Kidney epithelial cell (primary cell): ENCODE results near the gene SRSF4. TPM values are rescaled to one million over a fixed set of nuclear protein-coding genes. Genes with fewer than 3 reads are reported as not detected.

ENCODE experiments used
- DNase-seq: peaks from one replicate; pipeline ENCODE4 v3.0.0-alpha.2; 2010; ENCODE audit warnings: low read depth
- H3K27me3 ChIP-seq: 2 replicates; pipeline ENCODE4 v1.6.0; 2011; ENCODE audit warnings: low read length; ENCODE audit not compliant: control insufficient read depth, insufficient read depth
- H3K36me3 ChIP-seq: 2 replicates; pipeline ENCODE4 v1.5.1; 2011; ENCODE audit warnings: low read length; ENCODE audit not compliant: control insufficient read depth, insufficient read depth
- H3K4me3 ChIP-seq: 2 replicates; pipeline ENCODE4 v1.5.1; 2011; ENCODE audit warnings: low read depth, mild to moderate bottlenecking, control low read depth, low read length
- total RNA-seq: library from RNA; depleted of rRNA; stranded (reverse); fragments of >200 nt; gene quantifications from 2 replicates; pipeline ENCODE4 v1.2.3, GENCODE V29; 2015
- TF ChIP-seq, protein P1 (sequence below): IDR thresholded peaks from 2 replicates; pipeline ENCODE4 v1.5.1; 2011; ENCODE audit warnings: mild to moderate bottlenecking, moderate library complexity, low read length, control low read depth, inconsistent platforms; ENCODE audit not compliant: insufficient read depth, poor library complexity, severe bottlenecking

SRSF4 gene
- total RNA-seq, result 30.0 and 40.2 TPM in 2 replicates

DNA sequence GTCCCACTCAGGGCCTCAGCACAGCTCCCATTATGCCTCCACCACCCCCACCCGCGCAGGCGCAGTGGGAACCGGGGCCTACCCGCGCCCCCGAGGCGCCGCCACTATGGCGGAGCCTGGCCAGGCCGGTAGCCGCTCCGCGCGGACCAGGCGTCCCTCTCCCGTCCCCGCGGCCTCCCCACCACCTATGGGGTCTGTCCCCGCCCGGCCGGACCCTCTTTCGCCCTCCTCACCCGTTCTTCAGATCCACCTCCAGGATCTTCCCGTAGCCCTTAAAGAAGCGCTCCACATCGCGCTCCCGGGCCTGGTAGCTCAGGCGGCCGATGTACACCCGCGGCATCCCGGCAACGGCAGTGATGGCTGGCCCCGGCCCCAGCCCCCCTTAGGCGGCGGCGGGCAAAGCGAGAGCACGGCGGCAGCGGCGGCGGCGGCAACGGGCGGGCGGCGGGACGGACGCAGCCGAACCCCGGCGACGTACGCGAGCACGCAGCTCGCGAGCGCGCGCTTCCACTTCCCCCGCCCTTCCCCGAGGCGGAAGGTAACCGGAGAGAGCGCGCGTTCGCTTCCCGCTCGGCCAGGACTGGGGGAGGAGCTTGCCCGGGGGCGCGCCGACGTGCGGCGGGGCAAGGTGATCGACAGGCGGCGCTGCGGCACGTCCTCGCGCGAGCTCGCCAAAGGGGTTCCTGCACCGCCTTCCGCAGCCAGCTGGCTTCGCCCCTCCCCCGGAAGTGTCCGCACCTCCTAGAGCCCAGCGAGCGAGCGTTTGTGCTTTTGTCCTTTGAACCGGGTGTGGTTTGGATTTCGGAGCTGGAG, at the start of gene SRSF4:
TSS of gene SRSF4 (minus strand) at position 488 of the 813 bp plus-strand sequence. CDS start at position 340, 148 bp downstream.
- peak; percentile 87 for DNase-seq
- Histone ChIP-seq H3K36me3 (peaks cover 1% of the 10 kb centered on the region), H3K27me3 (no peaks in the 10 kb centered on the region), H3K4me3 (peak within 1 kb of the TSS; percentile 99)
- TF ChIP-seq, protein P1, sequence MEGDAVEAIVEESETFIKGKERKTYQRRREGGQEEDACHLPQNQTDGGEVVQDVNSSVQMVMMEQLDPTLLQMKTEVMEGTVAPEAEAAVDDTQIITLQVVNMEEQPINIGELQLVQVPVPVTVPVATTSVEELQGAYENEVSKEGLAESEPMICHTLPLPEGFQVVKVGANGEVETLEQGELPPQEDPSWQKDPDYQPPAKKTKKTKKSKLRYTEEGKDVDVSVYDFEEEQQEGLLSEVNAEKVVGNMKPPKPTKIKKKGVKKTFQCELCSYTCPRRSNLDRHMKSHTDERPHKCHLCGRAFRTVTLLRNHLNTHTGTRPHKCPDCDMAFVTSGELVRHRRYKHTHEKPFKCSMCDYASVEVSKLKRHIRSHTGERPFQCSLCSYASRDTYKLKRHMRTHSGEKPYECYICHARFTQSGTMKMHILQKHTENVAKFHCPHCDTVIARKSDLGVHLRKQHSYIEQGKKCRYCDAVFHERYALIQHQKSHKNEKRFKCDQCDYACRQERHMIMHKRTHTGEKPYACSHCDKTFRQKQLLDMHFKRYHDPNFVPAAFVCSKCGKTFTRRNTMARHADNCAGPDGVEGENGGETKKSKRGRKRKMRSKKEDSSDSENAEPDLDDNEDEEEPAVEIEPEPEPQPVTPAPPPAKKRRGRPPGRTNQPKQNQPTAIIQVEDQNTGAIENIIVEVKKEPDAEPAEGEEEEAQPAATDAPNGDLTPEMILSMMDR, result peak; percentile 57

DNA sequence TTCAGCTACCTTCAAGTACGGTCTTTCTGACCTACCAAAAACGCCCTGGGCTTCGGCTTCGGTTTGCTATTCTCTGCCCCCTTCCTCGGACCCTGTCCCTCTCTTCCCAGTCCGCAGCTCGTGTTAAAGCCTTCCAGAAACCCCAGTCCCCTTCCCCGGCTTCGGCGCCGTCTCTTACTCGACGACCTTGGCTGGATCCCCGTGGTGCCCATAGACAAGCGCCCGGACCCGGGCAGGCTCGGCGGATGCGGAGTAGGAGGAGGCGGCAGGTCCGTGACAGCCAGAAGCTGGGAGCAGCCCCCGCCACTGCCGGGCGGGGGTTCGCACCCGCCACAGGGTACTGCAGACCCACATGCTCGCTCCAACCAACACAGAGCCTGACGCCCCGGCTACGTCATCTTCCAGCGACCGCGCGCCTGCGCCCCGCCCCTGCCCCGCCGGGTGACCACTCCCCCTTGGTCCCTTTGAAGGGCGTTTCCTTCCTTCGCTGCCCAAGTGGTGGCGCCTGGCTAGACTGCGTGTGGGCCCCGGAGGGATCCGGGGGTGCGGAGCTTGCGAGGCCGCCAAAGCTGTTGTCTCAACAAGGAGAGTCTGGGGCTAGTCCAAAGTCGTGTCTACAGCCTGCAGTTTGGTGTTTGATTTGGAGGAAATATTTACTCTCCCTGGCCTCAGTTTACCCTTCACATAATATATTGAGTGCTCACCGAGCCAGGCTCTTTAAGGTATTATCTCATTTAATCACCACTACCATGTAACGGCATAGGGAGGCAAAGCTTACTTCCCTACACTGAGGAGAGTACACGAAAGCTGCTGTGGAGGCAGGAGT, 49.1 kb upstream of the SRSF4 start, which contains the start of gene MECR:
TSS of gene MECR (minus strand) at position 382 of the 826 bp plus-strand sequence. CDS start at position 354, 28 bp downstream.
- peak; percentile 45 for DNase-seq
- no peaks in the 10 kb centered on the region for H3K36me3 ChIP-seq

DNA sequence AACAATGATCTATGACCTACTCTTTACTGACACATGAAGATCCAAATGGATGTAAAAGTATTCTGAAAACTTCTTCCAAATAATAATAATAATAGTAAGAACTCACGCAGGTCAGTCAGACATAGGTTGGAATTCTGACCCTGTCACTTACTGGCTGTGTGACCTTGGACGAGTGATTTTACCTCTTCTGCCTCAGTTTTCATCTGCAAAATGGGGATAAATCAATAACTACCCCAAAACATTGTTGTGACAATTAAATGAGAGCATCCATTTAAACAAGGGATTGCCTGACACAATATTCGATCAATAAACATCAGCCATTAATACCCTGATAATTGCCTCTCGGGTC, 48.5 kb upstream of the SRSF4 start:
- Histone ChIP-seq H3K36me3 (no peaks in the 10 kb centered on the region), H3K4me3 (peak overlapping the region; percentile 58), H3K27me3 (no peaks in the 10 kb centered on the region)
- no peak for DNase-seq
- TF ChIP-seq, protein P1, result no peak

More for the DNA sequence above, 49.1 kb upstream of the SRSF4 start, which contains the start of gene MECR:
- H3K4me3 ChIP-seq, result peak within 1 kb of the TSS; percentile 58
- TF ChIP-seq, protein P1, result peak; percentile 29
- H3K27me3 ChIP-seq, result no peaks in the 10 kb centered on the region

DNA sequence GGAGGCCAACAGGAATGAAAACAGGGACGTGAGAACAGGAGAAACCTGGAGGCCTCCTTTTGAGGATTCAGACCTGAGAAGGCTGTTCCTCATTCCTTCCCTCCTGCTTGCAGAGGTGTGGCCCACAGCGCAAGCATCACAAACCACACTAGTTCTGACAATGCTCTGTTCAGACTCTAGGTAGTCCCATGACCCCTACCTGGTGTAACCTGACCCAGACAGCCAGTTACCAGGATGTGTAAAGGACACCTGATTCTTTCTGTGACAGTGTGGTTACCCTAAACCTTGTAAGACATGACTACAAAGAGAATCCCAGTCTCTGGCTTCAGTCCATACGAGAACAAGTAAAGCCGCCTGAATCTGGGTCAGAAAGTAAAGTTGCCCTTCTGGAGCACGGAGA, 45.8 kb upstream of the SRSF4 start:
- TF ChIP-seq, protein P1, result no peak
- H3K4me3 ChIP-seq, result no peak overlapping the region
- no peaks in the 10 kb centered on the region for H3K36me3 ChIP-seq
- no peaks in the 10 kb centered on the region for H3K27me3 ChIP-seq
- DNase-seq, result no peak

DNA sequence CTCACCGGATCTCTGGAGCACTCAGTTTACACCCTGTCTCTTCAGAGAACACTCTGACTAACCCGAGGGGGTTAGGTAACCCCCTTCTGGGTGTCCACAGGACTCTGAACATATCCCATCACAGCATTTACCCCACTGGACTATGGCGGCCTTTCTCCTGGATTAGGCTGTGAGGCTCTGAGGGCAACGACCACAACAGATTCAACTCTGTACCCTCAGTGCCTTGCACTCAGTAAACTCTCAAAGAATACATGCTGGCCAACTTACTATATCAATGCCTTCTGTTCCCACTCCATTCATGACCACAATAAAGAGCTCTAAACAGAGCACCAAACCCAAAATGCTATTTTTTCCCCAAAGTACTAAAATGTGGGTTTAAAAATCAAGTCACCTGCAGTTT, 43.7 kb upstream of the SRSF4 start:
- no peak for DNase-seq
- TF ChIP-seq, protein P1, result no peak
- no peak overlapping the region for H3K4me3 ChIP-seq
- H3K36me3 ChIP-seq, result no peaks in the 10 kb centered on the region
- no peaks in the 10 kb centered on the region for H3K27me3 ChIP-seq
